Ishikawa (cell line): ENCODE measurements around the gene COG2.

Experiments
- CEBPB ChIP-seq: IDR thresholded peaks from 2 replicates; pipeline ENCODE4 v1.6.1; 2012
- CREB1 ChIP-seq: IDR thresholded peaks from 2 replicates; pipeline ENCODE4 v1.6.1; 2012; ENCODE audit warnings: low read depth
- EGR1 ChIP-seq: IDR thresholded peaks from 2 replicates; pipeline ENCODE4 v1.6.1; 2012
- EP300 ChIP-seq: IDR thresholded peaks from 2 replicates; pipeline ENCODE4 v1.6.1; 2012; ENCODE audit warnings: borderline replicate concordance
- FOXM1 ChIP-seq: IDR thresholded peaks from 2 replicates; pipeline ENCODE4 v1.6.1; 2012; ENCODE audit warnings: low read depth, borderline replicate concordance
- MAX ChIP-seq: IDR thresholded peaks from 2 replicates; pipeline ENCODE4 v1.6.1; 2012
- NFIC ChIP-seq: IDR thresholded peaks from 2 replicates; pipeline ENCODE4 v1.6.1; 2012
- RAD21 ChIP-seq: IDR thresholded peaks from 2 replicates; pipeline ENCODE4 v1.6.1; 2012; ENCODE audit warnings: low read depth
- REST ChIP-seq: IDR thresholded peaks from 2 replicates; pipeline ENCODE4 v1.6.1; 2012; ENCODE audit warnings: low read depth, mild to moderate bottlenecking
- TAF1 ChIP-seq: IDR thresholded peaks from 2 replicates; pipeline ENCODE4 v1.6.1; 2012; ENCODE audit warnings: low read depth, mild to moderate bottlenecking
- TEAD4 ChIP-seq: IDR thresholded peaks from 2 replicates; pipeline ENCODE4 v1.6.1; 2012
- YY1 ChIP-seq: IDR thresholded peaks from 2 replicates; pipeline ENCODE4 v1.6.1; 2012; ENCODE audit warnings: low read depth
- ZBTB7A ChIP-seq: IDR thresholded peaks from 2 replicates; pipeline ENCODE4 v1.6.1; 2012; ENCODE audit warnings: low read depth

GRCh38 chr1:230703679-230704385 lies 61.6 kb downstream of the COG2 start:
- TF ChIP-seq NFIC (no peak), EP300 (no peak), CEBPB (no peak), FOXM1 (no peak), TAF1 (no peak), EGR1 (no peak), CREB1 (no peak), RAD21 (no peak), ZBTB7A (no peak), MAX (no peak), TEAD4 (no peak), REST (no peak), YY1 (no peak)
